ENCODE results near the gene SPATA17.

Gene SPATA17

DNA sequence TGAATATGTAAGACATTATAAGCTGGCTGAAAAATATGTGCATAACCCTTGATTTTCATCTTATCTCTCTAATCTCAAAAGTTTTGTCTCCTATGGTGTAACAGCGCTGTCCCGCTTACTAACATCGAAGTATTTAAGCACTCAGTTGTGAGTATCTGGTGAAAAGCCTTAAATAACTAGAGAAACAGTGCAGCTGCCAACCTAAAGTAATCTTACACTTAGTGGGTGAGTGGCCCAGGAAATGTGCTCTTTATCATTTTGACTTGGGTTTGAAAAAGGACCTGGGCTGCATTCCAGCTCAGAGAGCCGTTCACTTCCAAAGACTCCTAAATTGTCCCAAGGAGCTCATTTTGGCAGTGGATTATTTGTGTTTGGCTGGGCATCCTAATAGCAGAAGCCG lies 225.9 kb downstream of the SPATA17 start:
- no peak for DNase-seq

- no peak for DNase-seq
Measured at GRCh38 chr1:217861658-217862057, 230.5 kb downstream of the SPATA17 start.

GRCh38 chr1:217867446-217867995 lies 236.4 kb downstream of the SPATA17 start:
- DNase-seq = no peak

DNA sequence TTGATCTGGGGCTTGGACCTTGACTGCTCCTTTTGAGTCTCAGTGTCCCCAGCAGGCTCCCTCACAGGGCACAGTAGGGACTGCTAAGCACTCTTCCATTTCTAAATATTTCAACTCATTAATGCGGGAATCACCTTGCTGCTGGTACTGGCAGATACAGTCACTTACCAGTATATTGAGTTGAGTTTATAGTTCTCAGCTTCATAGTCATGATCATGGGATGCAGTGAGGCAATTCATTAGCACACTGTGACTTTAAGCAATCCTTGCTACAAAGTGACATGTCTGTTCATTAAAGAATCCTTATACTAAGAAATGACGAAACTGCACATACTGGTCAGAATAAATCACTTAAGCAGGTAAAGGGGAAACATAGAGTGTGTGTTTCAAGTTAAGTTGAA lies 240.8 kb downstream of the SPATA17 start:
- DNase-seq = no peak

DNA sequence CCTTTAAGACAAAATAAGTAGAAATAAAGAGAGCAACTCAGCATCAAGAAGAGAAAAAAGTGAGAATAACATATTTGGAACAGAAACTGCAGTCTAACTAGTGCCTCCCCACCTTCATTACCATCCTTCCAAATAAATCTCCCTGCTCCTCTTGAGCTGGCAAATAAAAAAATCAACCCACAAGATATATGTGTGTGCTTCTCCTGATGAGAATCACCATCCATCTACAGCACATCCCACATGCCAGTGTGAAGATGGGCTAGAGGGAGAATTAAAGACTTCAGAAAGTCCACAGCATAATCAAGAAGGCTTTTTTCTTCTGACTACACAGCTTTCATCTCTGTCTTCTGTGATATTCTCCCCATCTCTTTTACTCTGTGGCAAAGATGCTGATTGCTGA lies 244.1 kb downstream of the SPATA17 start:
- no peak for DNase-seq

DNA sequence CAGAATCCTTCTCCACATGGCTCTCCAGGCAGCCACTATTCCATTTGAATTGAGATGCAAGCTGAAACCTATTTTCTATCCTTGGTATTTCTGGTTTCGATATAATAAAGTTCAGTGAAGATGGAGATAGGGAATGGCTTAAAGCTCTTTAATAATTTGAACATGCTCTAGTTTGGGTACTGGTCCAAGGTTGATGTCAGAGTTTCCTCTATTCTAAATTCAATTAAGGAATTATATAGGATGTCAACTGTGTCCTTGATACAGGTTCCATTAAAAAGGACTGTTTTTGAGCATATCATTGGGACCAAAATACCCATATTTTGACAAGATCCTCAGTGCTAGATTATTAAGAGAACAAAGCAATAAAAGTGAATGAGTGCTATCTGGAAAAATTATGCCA lies 245.3 kb downstream of the SPATA17 start:
- DNase-seq = no peak

DNA sequence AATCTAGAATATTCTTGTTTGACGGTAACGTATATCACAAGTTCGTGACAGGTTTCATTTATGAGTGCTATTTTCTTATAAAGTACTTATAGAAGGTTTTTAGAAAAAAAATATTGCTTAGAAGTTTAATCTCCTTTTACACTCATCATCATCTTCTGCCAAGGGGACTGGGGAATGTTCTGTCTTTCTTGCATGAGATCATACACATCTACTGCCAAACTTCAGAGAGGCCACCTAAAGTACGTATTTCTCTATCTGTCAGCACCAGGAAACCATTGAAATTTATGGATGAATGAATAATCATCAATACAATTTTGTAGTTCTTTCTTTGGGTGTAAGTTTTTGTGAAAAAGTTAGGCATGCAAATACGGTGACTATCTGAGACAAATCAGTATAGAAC lies 245.8 kb downstream of the SPATA17 start:
- DNase-seq = no peak

- no peak for DNase-seq
Measured at GRCh38 chr1:217881131-217881543, 250.0 kb downstream of the SPATA17 start.

GRCh38 chr1:217881607-217882332 lies 250.6 kb downstream of the SPATA17 start:
- no peak for DNase-seq

DNA sequence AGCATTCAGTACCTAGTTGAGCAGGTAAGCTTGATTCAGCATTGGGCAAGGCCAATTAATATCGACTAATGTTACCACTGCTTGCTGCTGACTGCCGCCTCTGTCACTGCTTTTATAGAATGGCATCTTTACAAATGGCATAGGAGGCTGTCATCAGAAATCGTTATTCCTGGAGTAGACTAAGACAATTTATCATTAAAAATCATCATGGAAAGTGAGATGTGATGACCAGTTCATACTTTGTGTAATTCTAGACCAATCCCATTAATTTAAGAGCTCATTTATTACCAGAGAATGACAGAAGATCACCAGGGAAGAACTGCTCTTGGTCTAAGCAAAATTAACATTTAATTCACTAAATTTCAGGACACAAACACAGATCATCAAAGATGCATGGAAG lies 254.0 kb downstream of the SPATA17 start:
- no peak for DNase-seq

DNA sequence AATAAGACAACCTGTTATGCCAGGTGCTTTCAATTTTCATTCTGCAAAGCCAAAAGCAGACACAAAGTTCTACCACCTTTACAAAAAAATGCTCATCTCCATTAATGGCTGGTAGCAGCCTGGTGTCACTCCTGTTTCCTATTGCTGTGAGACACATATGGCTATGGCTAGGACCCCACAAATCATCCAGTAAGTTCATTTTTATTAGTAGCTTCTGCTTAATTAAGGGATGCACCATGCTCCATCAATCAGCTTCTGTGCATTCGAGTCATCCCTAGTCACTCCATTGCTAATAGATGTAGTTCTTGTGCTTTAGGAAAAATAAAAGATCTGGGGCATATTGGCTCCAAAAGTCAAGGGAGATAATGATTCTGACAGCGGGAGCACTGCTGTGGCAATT lies 257.2 kb downstream of the SPATA17 start:
- DNase-seq = no peak

GRCh38 chr1:217889401-217889800 lies 258.3 kb downstream of the SPATA17 start:
- DNase-seq = peak; percentile 3

DNA sequence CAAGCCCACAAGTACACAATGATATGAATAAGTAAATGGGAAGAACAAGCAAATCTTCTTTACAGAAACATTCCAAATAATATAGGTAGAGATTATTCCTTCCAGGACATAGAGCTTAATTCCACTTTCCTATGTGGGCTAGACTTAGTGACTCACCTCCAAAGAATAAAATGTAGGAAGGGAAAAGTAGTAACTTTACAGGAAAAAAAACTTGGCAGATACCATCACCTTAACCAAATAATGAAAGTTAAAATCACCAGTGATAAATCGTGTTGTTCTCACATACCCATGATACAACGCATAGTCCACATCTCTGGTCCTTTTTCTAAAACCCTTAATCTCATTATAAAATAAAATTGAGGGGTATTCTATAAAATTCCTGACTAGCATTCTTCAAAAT lies 260.8 kb downstream of the SPATA17 start:
- DNase-seq = no peak

DNA sequence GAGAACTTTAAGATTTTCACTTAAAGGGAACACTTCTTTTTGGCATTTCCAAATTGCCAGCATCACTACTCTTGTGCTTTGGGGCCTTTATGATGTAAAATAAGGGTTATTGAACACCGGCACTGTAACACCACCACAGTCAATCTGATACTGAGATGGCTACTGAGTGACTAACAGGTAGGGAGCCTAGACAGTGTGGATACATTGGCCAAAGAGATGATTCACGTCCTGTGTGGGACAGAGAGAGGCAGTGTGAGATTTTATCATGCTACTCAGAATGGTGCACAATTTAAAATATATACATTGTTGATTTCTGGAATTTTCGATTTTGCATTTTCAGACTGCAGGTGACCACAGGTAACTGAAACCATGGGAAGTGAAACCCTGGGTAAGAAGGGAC lies 261.6 kb downstream of the SPATA17 start:
- no peak for DNase-seq

DNA sequence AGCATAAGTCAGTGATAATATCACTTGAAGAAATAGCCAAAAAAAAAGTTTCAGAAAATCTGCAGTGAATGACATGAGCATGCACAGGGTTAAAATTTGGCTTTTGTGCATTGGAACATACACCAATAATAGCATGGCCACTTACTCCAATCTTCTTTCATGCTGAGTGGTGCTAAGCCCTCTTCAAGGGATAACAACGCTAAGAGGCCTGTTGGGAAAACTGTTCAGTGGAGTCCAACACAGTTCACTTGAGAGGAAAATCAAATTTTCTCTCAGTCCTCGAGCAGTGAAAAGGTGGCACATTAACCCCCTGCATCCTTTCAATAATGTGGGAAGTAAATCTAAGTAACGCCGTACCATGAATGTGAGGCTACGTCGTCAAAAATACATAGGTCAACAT lies 264.7 kb downstream of the SPATA17 start:
- DNase-seq = no peak

GRCh38 chr1:217896490-217896889 lies 265.3 kb downstream of the SPATA17 start:
- no peak for DNase-seq

DNA sequence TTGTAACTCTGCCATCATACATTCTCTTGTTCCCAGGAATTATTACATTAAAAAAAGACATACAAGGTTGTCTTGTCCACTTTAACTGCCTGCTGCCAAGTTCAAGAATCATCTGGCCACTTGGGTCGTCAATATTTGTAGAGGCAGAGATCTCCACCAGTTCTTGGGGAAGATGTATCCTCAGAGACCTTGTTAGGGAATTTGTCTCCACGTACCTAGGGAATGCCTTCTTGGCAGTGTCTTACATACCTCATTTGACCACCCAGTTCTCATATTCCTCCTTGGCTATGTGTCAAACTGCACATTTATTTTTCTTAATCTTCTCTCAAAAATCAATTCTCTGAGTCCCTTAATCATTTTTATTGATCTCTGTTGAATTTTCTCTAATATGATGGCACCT lies 266.0 kb downstream of the SPATA17 start:
- DNase-seq = no peak

DNA sequence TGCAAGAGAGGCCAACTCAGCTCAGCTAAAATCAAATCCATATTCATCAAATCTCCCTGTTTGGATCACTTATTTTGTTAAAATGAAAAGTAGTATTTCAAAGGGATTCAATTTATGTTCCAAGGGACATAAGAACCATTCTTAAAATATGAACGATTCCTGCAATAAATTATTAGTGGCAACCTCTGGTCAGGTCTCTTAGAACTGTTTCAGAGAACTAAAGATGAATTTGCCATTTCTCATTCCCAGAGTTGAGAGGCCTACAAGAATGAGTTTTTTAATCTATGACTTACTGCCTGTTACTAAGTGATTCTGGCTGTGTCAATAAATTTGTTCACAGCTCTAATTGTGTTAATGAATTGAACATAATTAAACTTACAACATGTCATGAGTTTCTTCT lies 268.5 kb downstream of the SPATA17 start:
- DNase-seq = no peak

DNA sequence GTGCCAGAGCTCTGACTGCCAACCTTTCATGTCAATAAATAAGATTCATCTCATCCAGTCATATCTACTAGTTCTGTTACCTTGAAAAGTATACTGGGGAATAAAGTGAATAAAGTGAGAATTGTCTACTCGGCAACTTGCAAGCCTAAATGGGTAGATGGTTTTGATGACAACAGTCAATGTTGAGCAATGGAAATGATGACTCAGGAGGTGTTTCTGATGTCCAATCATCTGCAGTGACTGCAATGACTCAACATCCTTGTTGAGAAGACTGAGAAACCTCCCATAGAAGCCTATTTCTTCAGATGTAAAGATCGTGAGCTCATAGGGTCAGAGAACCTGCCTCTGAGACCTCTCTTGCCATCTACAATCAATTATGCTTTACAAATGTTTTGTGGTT lies 276.4 kb downstream of the SPATA17 start:
- no peak for DNase-seq

DNA sequence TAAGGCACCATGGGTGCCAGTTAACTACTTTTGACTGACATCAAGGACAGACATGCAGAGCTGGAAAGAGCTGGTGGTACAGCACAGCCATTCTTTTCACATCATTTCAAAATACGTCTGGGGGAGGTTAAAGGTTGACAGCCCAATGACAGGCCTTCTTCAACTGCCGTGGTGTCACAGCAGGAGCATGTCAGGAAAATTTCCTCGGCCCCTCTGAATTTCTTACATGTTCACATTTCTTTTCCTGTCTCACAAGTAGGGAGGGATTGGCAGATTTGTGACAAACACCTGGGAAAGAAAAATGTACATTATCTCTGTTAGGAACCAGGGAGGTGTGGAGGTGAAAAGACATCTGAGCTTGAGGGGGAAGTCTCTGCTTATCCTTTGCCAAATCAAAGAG lies 279.1 kb downstream of the SPATA17 start:
- DNase-seq = no peak

- no peak for DNase-seq
Measured at GRCh38 chr1:217910791-217911320, 279.7 kb downstream of the SPATA17 start.

GRCh38 chr1:217911908-217912307 lies 280.8 kb downstream of the SPATA17 start:
- DNase-seq = peak; percentile 5

- no peak for DNase-seq
Measured at GRCh38 chr1:217917281-217917887, 286.2 kb downstream of the SPATA17 start.

DNA sequence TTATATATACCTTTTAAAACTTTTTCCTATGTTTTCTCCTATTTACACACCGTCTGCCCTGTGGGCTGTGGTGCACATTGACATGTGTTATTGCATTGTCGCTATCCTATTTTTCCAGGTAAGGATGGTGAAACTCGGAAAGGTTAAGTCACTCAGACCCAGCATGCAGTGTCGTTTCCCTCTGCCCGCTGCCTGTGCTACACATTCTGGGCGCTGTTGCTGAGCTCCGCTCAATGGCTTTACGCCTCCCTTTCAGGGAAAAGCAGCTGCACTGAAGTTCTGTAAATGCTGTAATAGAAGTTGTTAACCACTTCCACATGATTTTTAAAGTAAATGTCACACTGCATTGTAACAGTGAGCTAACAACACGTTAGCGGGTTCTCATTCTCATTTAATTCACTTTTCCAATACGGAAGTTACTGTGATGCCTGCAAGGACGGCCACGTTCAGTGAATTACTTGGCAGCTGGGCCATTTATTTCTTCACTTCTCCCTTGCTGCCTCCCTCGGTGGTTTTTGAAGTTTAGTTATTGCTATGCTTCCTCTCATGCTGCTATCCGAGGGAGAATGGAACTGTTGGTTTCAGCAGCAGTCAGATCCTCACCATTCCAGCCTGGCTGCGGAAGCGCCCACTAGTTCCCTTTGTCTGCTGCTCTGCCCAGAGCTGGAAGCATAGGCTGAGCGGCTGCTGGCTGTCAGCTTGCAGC lies 288.7 kb downstream of the SPATA17 start:
- DNase-seq = no peak

Measured in RPMI8226 (cell line).